Keratinocyte (primary cell): Measurements from ENCODE around the gene SLC2A9. TPM values are rescaled to one million over a fixed set of nuclear protein-coding genes. Genes with fewer than 3 reads are reported as not detected.

Experiments used
- DNase-seq: peaks from one replicate; pipeline ENCODE4 v3.0.0-alpha.2; 2011; ENCODE audit warnings: low read depth, missing footprints, low spot score
- FAIRE-seq: peaks from 2 replicates; lab custom pipeline; 2011; peaks lifted over from hg19 to GRCh38; lab: Jason Lieb, UNC
- H2AFZ ChIP-seq: 2 replicates; pipeline ENCODE4 v1.6.0; 2012; ENCODE audit warnings: low read length, control low read depth, inconsistent platforms; ENCODE audit not compliant: control insufficient read depth
- H3K27ac ChIP-seq: 2 replicates; pipeline ENCODE4 v1.5.1; 2011; ENCODE audit warnings: low read length; ENCODE audit not compliant: control insufficient read depth, insufficient read depth
- H3K27me3 ChIP-seq: 3 replicates; pipeline ENCODE4 v1.6.0; 2011; ENCODE audit warnings: low read length; ENCODE audit not compliant: control insufficient read depth, insufficient read depth; ENCODE audit errors: extremely low read depth
- H3K36me3 ChIP-seq, 2 experiments: 2 replicates in 1 of 2; 3 replicates in 1 of 2; pipeline ENCODE4 v1.5.1; 2011; ENCODE audit warnings: low read length in 2 of 2, mild to moderate bottlenecking in 1 of 2; ENCODE audit not compliant: control insufficient read depth in 2 of 2, insufficient read depth in 2 of 2; ENCODE audit errors: extremely low read depth in 1 of 2
- H3K4me1 ChIP-seq: 3 replicates; pipeline ENCODE4 v1.5.1; 2011; ENCODE audit warnings: low read length; ENCODE audit not compliant: control insufficient read depth, insufficient read depth; ENCODE audit errors: extremely low read depth
- H3K4me2 ChIP-seq: 3 replicates; pipeline ENCODE4 v1.6.0; 2011; ENCODE audit warnings: low read depth, low read length; ENCODE audit not compliant: control insufficient read depth, insufficient read depth; ENCODE audit errors: extremely low read depth
- H3K4me3 ChIP-seq, 3 experiments: fragments of 200-600 bp in 1 of 3; sonication (generic) in 1 of 3; 2 replicates in 2 of 3; 3 replicates in 1 of 3; pipeline ENCODE4 v1.5.1; 2011 to 2016; ENCODE audit warnings: low read length in 3 of 3, mild to moderate bottlenecking in 3 of 3, control low read depth in 2 of 3, inconsistent platforms in 1 of 3, low read depth in 1 of 3, mixed read lengths in 1 of 3, mixed run types in 1 of 3, moderate library complexity in 1 of 3; ENCODE audit not compliant: control insufficient read depth in 2 of 3, insufficient read depth in 2 of 3; ENCODE audit errors: extremely low read depth in 1 of 3
- H3K79me2 ChIP-seq: 2 replicates; pipeline ENCODE4 v1.6.0; 2012; ENCODE audit warnings: low read length; ENCODE audit not compliant: control insufficient read depth, insufficient read depth
- H3K9ac ChIP-seq: 3 replicates; pipeline ENCODE4 v1.6.0; 2011; ENCODE audit warnings: low read length; ENCODE audit not compliant: control insufficient read depth, insufficient read depth; ENCODE audit errors: extremely low read depth
- H3K9me1 ChIP-seq: 3 replicates; pipeline ENCODE4 v1.6.0; 2011; ENCODE audit warnings: low read length; ENCODE audit not compliant: control insufficient read depth, insufficient read depth; ENCODE audit errors: extremely low read depth
- H3K9me3 ChIP-seq: 2 replicates; pipeline ENCODE4 v1.5.1; 2012; ENCODE audit warnings: low read depth, low read length; ENCODE audit not compliant: control insufficient read depth
- H4K20me1 ChIP-seq: 3 replicates; pipeline ENCODE4 v1.6.0; 2011; ENCODE audit warnings: low read length; ENCODE audit not compliant: control insufficient read depth, insufficient read depth; ENCODE audit errors: extremely low read depth
- CTCF ChIP-seq, 3 experiments: IDR thresholded peaks in 1 of 3; conservative IDR thresholded peaks in 1 of 3; optimal IDR thresholded peaks in 1 of 3; 2 replicates in 2 of 3; 3 replicates in 1 of 3; pipeline versions ENCODE3 to v1.5.1; 2011; ENCODE audit warnings: low read length in 3 of 3, mild to moderate bottlenecking in 3 of 3, moderate library complexity in 2 of 3, control low read depth in 1 of 3, inconsistent platforms in 1 of 3; ENCODE audit not compliant: insufficient read depth in 2 of 3; ENCODE audit errors: extremely low read depth in 1 of 3
- EZH2 ChIP-seq: IDR thresholded peaks from one replicate; pipeline ENCODE4 v1.6.1; 2012; ENCODE audit warnings: inconsistent platforms, mild to moderate bottlenecking, low read length, moderate library complexity
- dilution Hi-C: fragments of 300-500 bp; cut with MboI; formaldehyde crosslinking; loops from one replicate; pipeline ENCODE4 v1.7.0; 2020; ENCODE audit warnings: low sequenced_read_pairs; ENCODE audit not compliant: extremely low pct_ligation_motif_present
- polyA plus RNA-seq, 5 experiments: library from polyadenylated mRNA; depleted of rRNA in 3 of 5; stranded (reverse) in 3 of 5; stranded (forward) in 1 of 5; unstranded in 1 of 5; fragments of >200 nt; gene quantifications; 1 replicate in 1 of 5; 2 replicates in 3 of 5; 3 replicates in 1 of 5; pipeline versions ENCODE4 v1.2.1 to v1.2.3, GENCODE V29; 2011 to 2012; ENCODE audit warnings: missing spikeins in 2 of 5, low read depth in 1 of 5, low replicate concordance in 1 of 5

The SLC2A9 gene
- polyA plus RNA-seq, 1 donor (not counting 4 experiments of a cell fraction or from before 2014, with no cell fraction given) = 37.3 TPM

- Histone ChIP-seq H3K9me3 (no peaks in the 10 kb centered on the region), H3K4me1 (no peaks in the 10 kb centered on the region), H3K27me3 (no peaks in the 10 kb centered on the region), H3K4me3 (no peak overlapping the region), H4K20me1 (no peaks in the 10 kb centered on the region), H3K36me3 (peaks cover 4 to 5% of the 10 kb centered on the region in 2 experiments), H3K79me2 (no peaks in the 10 kb centered on the region), H2AFZ (no peak overlapping the region), H3K9ac (no peak overlapping the region), H3K27ac (no peak overlapping the region), H3K4me2 (no peak overlapping the region), H3K9me1 (no peaks in the 10 kb centered on the region)
- dilution Hi-C loops = no loop called here
- no peak for DNase-seq
- TF ChIP-seq CTCF (optimal IDR thresholded peaks at IDR 0.05 in 1 of 3, IDR thresholded peaks at IDR 0.05 in 1 of 3, conservative IDR thresholded peaks at IDR 0.05 in 1 of 3; ENCODE audit: extremely low read depth in 1 of 3, insufficient read depth in 2 of 3, low read length in 3 of 3) (no peak), EZH2 (no peak)
- FAIRE-seq = no peak
Observed at GRCh38 chr4:9895333-9895705, 126.0 kb downstream of the SLC2A9 start.

- H3K36me3 ChIP-seq = peaks cover 4 to 10% of the 10 kb centered on the region in 2 experiments
- H3K4me1 ChIP-seq = no peaks in the 10 kb centered on the region
- H3K27ac ChIP-seq = no peak overlapping the region
- TF ChIP-seq CTCF (optimal IDR thresholded peaks at IDR 0.05 in 1 of 3, IDR thresholded peaks at IDR 0.05 in 1 of 3, conservative IDR thresholded peaks at IDR 0.05 in 1 of 3; ENCODE audit: extremely low read depth in 1 of 3, insufficient read depth in 2 of 3, low read length in 3 of 3) = no peak
- TF ChIP-seq EZH2 = no peak
- H3K9me1 ChIP-seq = no peaks in the 10 kb centered on the region
- H2AFZ ChIP-seq = no peak overlapping the region
- dilution Hi-C loops = no loop called here
- no peaks in the 10 kb centered on the region for H3K27me3 ChIP-seq
- DNase-seq = no peak
- no peak overlapping the region for H3K4me3 ChIP-seq
- no peaks in the 10 kb centered on the region for H3K9me3 ChIP-seq
- no peaks in the 10 kb centered on the region for H4K20me1 ChIP-seq
- H3K9ac ChIP-seq = no peak overlapping the region
- H3K79me2 ChIP-seq = no peaks in the 10 kb centered on the region
- no peak overlapping the region for H3K4me2 ChIP-seq
- no peak for FAIRE-seq
Observed at GRCh38 chr4:9894644-9895332, 126.5 kb downstream of the SLC2A9 start.
